B cell (primary cell): ENCODE measurements around the gene SLC25A29. TPM values are rescaled to one million over a fixed set of nuclear protein-coding genes. Genes with fewer than 3 reads are reported as not detected.

ENCODE experiments used
- ATAC-seq: fragments of 200-7000 bp; cut with Tn5 transposase; one replicate; pipeline ENCODE4 v1.10.0; 2021; ENCODE audit warnings: low read depth, mild to moderate bottlenecking, moderate number of reproducible peaks, moderate library complexity
- CTCF ChIA-PET: fragments of 350-600 bp; sonication (Branson Sonifier 250); formaldehyde crosslinking; loops from one replicate; lab custom pipeline; 2021; ENCODE audit warnings: antibody characterized with exemption, inconsistent platforms; lab: Charles Lee
- POLR2A ChIA-PET: fragments of 350-600 bp; sonication (Branson Sonifier 250); formaldehyde crosslinking; loops from one replicate; lab custom pipeline; 2021; ENCODE audit warnings: antibody characterized with exemption; lab: Charles Lee
- DNase-seq: peaks from one replicate; pipeline ENCODE4 v3.0.0; 2013
- H2AFZ ChIP-seq: 2 replicates; pipeline ENCODE4 v1.6.1; 2012; ENCODE audit warnings: mild to moderate bottlenecking, low read depth, low read length; ENCODE audit not compliant: insufficient read depth, poor library complexity, severe bottlenecking
- H3K27ac ChIP-seq, 2 donors: 1 replicate in 1 of 2; 2 replicates in 1 of 2; pipeline ENCODE4 v1.5.1; 2012 to 2013; ENCODE audit warnings: low read length in 2 of 2, mild to moderate bottlenecking in 2 of 2, moderate library complexity in 1 of 2
- H3K27me3 ChIP-seq, 4 experiments: fragments of 200-600 bp in 1 of 4; sonication (generic) in 1 of 4; replicated peaks in 1 of 4; 1 replicate in 2 of 4; 2 replicates in 2 of 4; pipeline versions ENCODE4 v1.6.1 to v1.7.0; 2013 to 2016; ENCODE audit warnings: low read length in 3 of 4, mild to moderate bottlenecking in 2 of 4, mixed read lengths in 1 of 4, moderate library complexity in 1 of 4; ENCODE audit not compliant: insufficient read depth in 4 of 4, control insufficient read depth in 3 of 4; ENCODE audit errors: control extremely low read depth in 1 of 4
- H3K36me3 ChIP-seq, 2 experiments: replicated peaks in 1 of 2; 1 replicate in 1 of 2; 2 replicates in 1 of 2; pipeline versions ENCODE4 v1.6.1 to v1.7.1; 2013; ENCODE audit warnings: low read length in 1 of 2; ENCODE audit not compliant: insufficient read depth in 2 of 2, control insufficient read depth in 1 of 2; ENCODE audit errors: control extremely low read depth in 1 of 2, extremely low read depth in 1 of 2
- H3K4me1 ChIP-seq, 2 donors: fragments of 200-600 bp in 1 of 2; sonication (generic) in 1 of 2; 1 replicate in 1 of 2; 2 replicates in 1 of 2; pipeline versions ENCODE4 v1.5.1 to v1.6.1; 2013 to 2017; ENCODE audit warnings: low read length in 2 of 2; ENCODE audit not compliant: control insufficient read depth in 2 of 2, insufficient read depth in 2 of 2
- H3K4me2 ChIP-seq: replicated peaks from 2 replicates; pipeline ENCODE3; 2012; ENCODE audit warnings: mild to moderate bottlenecking, low read depth, low read length; ENCODE audit not compliant: poor library complexity, severe bottlenecking
- H3K4me3 ChIP-seq, 5 experiments: fragments of 200-600 bp in 1 of 5; sonication (generic) in 1 of 5; 1 replicate in 3 of 5; 2 replicates in 2 of 5; pipeline versions ENCODE4 v1.5.1 to v1.7.0; 2011 to 2016; ENCODE audit warnings: low read length in 4 of 5, mild to moderate bottlenecking in 4 of 5, low read depth in 2 of 5, control low read depth in 1 of 5, moderate library complexity in 1 of 5; ENCODE audit not compliant: insufficient read depth in 1 of 5; ENCODE audit errors: control extremely low read depth in 1 of 5, extremely low read depth in 1 of 5
- H3K79me2 ChIP-seq: fragments of 200-600 bp; sonication (generic); one replicate; pipeline ENCODE4 v1.6.0; 2016; ENCODE audit warnings: low read length; ENCODE audit not compliant: control insufficient read depth, insufficient read depth
- H3K9ac ChIP-seq: fragments of 200-600 bp; sonication (generic); 2 replicates; pipeline ENCODE4 v1.6.1; 2017; ENCODE audit warnings: mild to moderate bottlenecking, low read length, moderate library complexity
- H3K9me3 ChIP-seq, 3 donors: one replicate each; pipeline versions ENCODE4 v1.6.1 to v1.7.1; 2013; ENCODE audit warnings: low read length in 2 of 3; ENCODE audit not compliant: control insufficient read depth in 2 of 3, insufficient read depth in 1 of 3; ENCODE audit errors: control extremely low read depth in 1 of 3
- H4K20me1 ChIP-seq: 2 replicates; pipeline ENCODE4 v1.6.0; 2012; ENCODE audit warnings: mild to moderate bottlenecking, low read length; ENCODE audit not compliant: insufficient read depth, control insufficient read depth, poor library complexity, severe bottlenecking
- H3K27ac Mint-ChIP-seq: one replicate; pipeline ENCODE4 v1.8.0; 2021; ENCODE audit warnings: mixed read lengths
- H3K27me3 Mint-ChIP-seq: one replicate; pipeline ENCODE4 v1.8.0; 2021; ENCODE audit warnings: mixed read lengths
- H3K4me1 Mint-ChIP-seq: one replicate; pipeline ENCODE4 v1.8.0; 2021; ENCODE audit warnings: mixed read lengths
- H3K4me3 Mint-ChIP-seq: one replicate; pipeline ENCODE4 v1.8.0; 2021; ENCODE audit warnings: mixed read lengths
- H3K9me3 Mint-ChIP-seq: one replicate; pipeline ENCODE4 v1.8.0; 2022; ENCODE audit warnings: mixed read lengths; ENCODE audit not compliant: insufficient read depth
- CTCF ChIP-seq: fragments of 200-600 bp; IDR thresholded peaks from one replicate; pipeline ENCODE4 v1.8.0; 2022; ENCODE audit warnings: antibody characterized with exemption, mild to moderate bottlenecking
- EZH2 ChIP-seq: IDR thresholded peaks from 2 replicates; pipeline ENCODE4 v1.6.1; 2012; ENCODE audit warnings: borderline replicate concordance, low read depth, mild to moderate bottlenecking, moderate library complexity, low read length; ENCODE audit not compliant: insufficient read depth, poor library complexity, severe bottlenecking
- WGBS: methylation state at CpG from one replicate; pipeline ENCODE4 v1.1.5; 2013; ENCODE audit warnings: missing lambda C conversion rate; ENCODE audit not compliant: insufficient coverage; 5-methylcytosine and 5-hydroxymethylcytosine counted together
- intact Hi-C: fragments of 100-400 bp; cut with micrococcal nuclease; formaldehyde crosslinking; loops from one replicate; pipeline ENCODE4 v1.10.0; 2022
- polyA minus RNA-seq: library from RNA; depleted of rRNA, polyadenylated mRNA; stranded (reverse); fragments of >200 nt; gene quantifications from 2 replicates; pipeline ENCODE4 v1.2.3, GENCODE V29; 2012
- polyA plus RNA-seq: library from polyadenylated mRNA; depleted of rRNA; stranded (reverse); fragments of >200 nt; gene quantifications from 2 replicates; pipeline ENCODE4 v1.2.3, GENCODE V29; 2012
- total RNA-seq, 2 donors: library from RNA; stranded (reverse); fragments of 120-200 nt in 1 of 2; gene quantifications; 1 replicate in 1 of 2; 2 replicates in 1 of 2; pipeline versions ENCODE4 v1.2.3 to v1.2.4, GENCODE V29; 2013 to 2022

The SLC25A29 gene
- total RNA-seq = 99.9 and 108 TPM in 2 replicates
- 11.1 TPM for total RNA-seq (2013)
- polyA plus RNA-seq = 15.1 and 71.3 TPM in 2 replicates
- 4.6 and 28.9 TPM in 2 replicates for polyA minus RNA-seq

- peak within 1 kb of the TSS; percentile 87 for H2AFZ ChIP-seq
These were observed at the start of gene SLC25A29 for GRCh38 chr14:100306101-100306997. Gene SLC25A29 (minus strand): TSS chr14:100306444. CDS start chr14:100306232, 212 bp downstream.

More at GRCh38 chr14:100306101-100306997, at the start of gene SLC25A29:
- H3K9ac ChIP-seq = peak within 1 kb of the TSS; percentile 77
- peak within 1 kb of the TSS; percentile 83 for H3K27ac Mint-ChIP-seq
- no peaks in the 10 kb centered on the region for H3K9me3 Mint-ChIP-seq
- H3K4me3 ChIP-seq = peak within 1 kb of the TSS in 4 of 5 experiments; percentile 70 to 81 (median 80)
- peaks cover 16% of the 10 kb centered on the region for H3K79me2 ChIP-seq
- ATAC-seq (peak; percentile 94), DNase-seq (peak; percentile 84)
- POLR2A ChIA-PET = interaction anchor here (0.9 to 1.4 kb wide), 3 partner anchors 9 to 12 kb away, joined by 3 to 5 read pairs (median 4); no protein-coding TSS in a partner anchor
- H3K36me3 ChIP-seq = no peaks in the 10 kb centered on the region
- TF ChIP-seq EZH2 = no peak
- no peak for TF ChIP-seq CTCF
- peaks cover 17 to 30% of the 10 kb centered on the region in 2 donors for H3K4me1 ChIP-seq
- no peaks in the 10 kb centered on the region for H4K20me1 ChIP-seq
- H3K4me2 ChIP-seq = peak within 1 kb of the TSS; percentile 95
- intact Hi-C loops = loop anchor here (1.0 to 10.0 kb wide), 5 partner anchors 12 to 702 kb away; partner anchors contain the start of genes CCDC85C and WDR25
- peaks cover 0 to 3% (median 0%) of the 10 kb centered on the region in 4 experiments for H3K27me3 ChIP-seq
- H3K4me3 Mint-ChIP-seq = peak within 1 kb of the TSS; percentile 94
- H3K4me1 Mint-ChIP-seq = peaks cover 19% of the 10 kb centered on the region
- no peaks in the 10 kb centered on the region for H3K9me3 ChIP-seq
- CTCF ChIA-PET = interaction anchor here (0.9 to 1.5 kb wide), 4 partner anchors 12 to 72 kb away, joined by 3 to 5 read pairs (median 4); no protein-coding TSS in a partner anchor
- under 1% methylated on average over 131 of the region's 131 CpGs for WGBS
- H3K27me3 Mint-ChIP-seq = no peaks in the 10 kb centered on the region
- H3K27ac ChIP-seq = peak within 1 kb of the TSS in 1 of 2 donors; percentile 46
